ENCODE results near the gene STXBP1.

DNA sequence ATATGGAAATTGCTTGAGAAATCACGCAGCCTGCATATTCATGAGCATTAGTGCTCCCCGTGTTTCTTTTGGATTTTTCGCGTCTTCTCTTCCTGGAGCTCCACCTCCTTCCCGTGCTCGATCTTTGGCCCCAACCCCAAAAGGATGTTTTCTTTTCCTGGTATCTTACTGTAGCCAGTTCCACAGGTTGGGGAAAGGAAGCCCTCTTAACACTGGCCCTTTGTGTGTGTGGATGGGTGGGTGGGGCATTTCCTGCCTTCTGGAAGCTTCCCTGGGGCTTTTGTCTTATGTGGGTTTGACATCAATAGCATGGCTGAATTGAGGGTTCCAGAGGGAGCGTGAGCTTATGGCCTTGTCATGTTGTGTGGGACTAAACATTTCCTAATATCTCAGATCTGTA, 21.9 kb downstream of the STXBP1 start:
- TF ChIP-seq, protein P1, sequence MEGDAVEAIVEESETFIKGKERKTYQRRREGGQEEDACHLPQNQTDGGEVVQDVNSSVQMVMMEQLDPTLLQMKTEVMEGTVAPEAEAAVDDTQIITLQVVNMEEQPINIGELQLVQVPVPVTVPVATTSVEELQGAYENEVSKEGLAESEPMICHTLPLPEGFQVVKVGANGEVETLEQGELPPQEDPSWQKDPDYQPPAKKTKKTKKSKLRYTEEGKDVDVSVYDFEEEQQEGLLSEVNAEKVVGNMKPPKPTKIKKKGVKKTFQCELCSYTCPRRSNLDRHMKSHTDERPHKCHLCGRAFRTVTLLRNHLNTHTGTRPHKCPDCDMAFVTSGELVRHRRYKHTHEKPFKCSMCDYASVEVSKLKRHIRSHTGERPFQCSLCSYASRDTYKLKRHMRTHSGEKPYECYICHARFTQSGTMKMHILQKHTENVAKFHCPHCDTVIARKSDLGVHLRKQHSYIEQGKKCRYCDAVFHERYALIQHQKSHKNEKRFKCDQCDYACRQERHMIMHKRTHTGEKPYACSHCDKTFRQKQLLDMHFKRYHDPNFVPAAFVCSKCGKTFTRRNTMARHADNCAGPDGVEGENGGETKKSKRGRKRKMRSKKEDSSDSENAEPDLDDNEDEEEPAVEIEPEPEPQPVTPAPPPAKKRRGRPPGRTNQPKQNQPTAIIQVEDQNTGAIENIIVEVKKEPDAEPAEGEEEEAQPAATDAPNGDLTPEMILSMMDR (IDR thresholded peaks at IDR 0.05) = no peak
- peak in 1 of 2 donors; percentile 10 for TF ChIP-seq POLR2AphosphoS5 (IDR thresholded peaks at IDR 0.05)
